PC-9 (cell line): ENCODE data around the gene GOLPH3L.

Experiments
- EZH2 ChIP-seq: fragments of 200-600 bp; sonication (generic); IDR thresholded peaks from 2 replicates; pipeline ENCODE4 v1.8.0; 2017; ENCODE audit warnings: antibody characterized with exemption, low read depth
- TF ChIP-seq, protein P1 (sequence below): fragments of 200-600 bp; sonication (generic); conservative IDR thresholded peaks from 2 replicates; pipeline ENCODE4 v1.6.1; 2017; ENCODE audit warnings: mixed run types, antibody characterized with exemption, mild to moderate bottlenecking, moderate library complexity

DNA sequence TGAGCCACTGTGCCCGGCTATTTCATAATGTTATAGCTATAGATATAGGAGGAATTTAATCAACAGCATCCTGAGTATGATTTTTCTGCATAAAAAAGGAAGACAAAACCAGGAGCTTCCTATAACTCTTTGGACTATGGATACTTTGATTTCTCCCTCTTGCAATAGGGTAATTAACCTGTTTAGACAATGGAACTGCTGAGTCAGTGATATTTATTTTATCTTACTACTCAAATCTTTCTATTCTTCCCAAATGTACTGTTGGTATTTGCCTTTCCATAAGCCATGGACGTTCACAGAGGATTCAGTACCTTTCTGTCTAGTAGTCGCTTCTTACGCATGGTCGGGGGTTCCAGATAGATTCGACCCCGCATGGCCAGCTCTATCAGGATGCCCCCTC is 33.6 kb downstream of the GOLPH3L start:
- TF ChIP-seq, protein P1, sequence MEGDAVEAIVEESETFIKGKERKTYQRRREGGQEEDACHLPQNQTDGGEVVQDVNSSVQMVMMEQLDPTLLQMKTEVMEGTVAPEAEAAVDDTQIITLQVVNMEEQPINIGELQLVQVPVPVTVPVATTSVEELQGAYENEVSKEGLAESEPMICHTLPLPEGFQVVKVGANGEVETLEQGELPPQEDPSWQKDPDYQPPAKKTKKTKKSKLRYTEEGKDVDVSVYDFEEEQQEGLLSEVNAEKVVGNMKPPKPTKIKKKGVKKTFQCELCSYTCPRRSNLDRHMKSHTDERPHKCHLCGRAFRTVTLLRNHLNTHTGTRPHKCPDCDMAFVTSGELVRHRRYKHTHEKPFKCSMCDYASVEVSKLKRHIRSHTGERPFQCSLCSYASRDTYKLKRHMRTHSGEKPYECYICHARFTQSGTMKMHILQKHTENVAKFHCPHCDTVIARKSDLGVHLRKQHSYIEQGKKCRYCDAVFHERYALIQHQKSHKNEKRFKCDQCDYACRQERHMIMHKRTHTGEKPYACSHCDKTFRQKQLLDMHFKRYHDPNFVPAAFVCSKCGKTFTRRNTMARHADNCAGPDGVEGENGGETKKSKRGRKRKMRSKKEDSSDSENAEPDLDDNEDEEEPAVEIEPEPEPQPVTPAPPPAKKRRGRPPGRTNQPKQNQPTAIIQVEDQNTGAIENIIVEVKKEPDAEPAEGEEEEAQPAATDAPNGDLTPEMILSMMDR = no peak
- TF ChIP-seq EZH2 = no peak
